ENCODE measurements around the gene NEGR1.

DNA sequence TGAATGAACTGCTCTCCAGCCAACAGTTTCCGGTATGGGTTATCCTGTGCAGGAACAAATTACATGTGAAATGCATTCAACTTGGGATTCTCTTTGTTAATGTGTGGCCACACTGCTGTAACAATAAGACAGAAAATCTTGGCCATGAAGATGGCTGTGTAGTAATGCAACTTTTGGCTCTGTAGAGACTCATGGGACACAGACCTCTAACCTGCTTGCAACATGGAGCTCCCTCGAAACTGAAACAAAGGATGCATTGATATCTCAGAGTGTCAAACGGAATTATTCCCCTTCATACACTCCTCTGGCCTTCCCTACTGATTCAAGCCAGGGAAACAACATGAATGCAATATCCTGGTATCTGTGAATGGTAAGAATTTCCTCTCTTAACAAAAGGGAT, 642.2 kb downstream of the NEGR1 start:
- TF ChIP-seq, protein P1, sequence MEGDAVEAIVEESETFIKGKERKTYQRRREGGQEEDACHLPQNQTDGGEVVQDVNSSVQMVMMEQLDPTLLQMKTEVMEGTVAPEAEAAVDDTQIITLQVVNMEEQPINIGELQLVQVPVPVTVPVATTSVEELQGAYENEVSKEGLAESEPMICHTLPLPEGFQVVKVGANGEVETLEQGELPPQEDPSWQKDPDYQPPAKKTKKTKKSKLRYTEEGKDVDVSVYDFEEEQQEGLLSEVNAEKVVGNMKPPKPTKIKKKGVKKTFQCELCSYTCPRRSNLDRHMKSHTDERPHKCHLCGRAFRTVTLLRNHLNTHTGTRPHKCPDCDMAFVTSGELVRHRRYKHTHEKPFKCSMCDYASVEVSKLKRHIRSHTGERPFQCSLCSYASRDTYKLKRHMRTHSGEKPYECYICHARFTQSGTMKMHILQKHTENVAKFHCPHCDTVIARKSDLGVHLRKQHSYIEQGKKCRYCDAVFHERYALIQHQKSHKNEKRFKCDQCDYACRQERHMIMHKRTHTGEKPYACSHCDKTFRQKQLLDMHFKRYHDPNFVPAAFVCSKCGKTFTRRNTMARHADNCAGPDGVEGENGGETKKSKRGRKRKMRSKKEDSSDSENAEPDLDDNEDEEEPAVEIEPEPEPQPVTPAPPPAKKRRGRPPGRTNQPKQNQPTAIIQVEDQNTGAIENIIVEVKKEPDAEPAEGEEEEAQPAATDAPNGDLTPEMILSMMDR (IDR thresholded peaks at IDR 0.05): no peak
- no peak for TF ChIP-seq POLR2A (IDR thresholded peaks at IDR 0.05; ENCODE audit: low read depth)
